NCI-H82 (cell line): Measurements from ENCODE around the gene GDPD4.

Source experiments
- DNase-seq: peaks from one replicate; lab custom pipeline; 2025; lab: John Stamatoyannopoulos, UW

Gene GDPD4

DNA sequence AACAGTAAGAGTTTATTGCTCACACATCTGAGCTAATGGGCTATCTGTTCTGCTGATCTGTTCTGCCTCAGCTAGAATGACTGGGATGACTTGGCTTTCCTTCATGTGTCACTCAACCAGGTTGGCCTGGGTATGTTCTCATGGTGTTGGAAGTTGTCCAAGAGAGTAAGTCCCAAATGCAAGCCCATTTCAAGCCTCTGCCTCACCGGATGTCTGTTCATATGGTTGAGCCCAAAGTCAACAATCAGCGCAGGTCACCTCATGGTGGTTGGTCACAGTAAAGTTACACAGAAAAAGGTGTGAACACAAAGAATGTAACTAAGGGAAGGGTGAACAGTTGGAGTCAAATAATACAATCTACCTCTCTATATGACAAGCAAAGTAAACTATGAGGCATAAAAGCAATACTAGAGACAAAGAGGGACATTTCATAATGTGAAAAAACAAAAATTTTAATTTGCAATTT lies 1.9 kb downstream of the GDPD4 start:
- no peak for DNase-seq

DNA sequence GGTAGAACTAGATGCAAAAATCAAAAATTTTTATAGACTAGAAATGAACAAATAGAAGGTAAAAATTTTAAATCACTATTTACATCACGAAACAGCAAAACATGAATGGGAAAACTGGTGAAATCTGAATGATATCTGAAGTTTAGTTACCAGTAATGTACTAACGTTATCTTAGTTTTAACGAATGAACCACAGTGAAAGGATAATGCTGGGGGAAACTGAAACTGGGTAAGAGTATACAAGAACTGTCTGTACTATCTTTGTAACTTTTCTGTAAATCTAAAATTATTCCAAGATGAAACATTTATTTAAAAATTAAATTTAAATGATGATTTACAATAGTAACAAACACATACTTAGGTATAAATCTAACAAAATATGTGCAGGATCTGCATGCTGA lies 7.4 kb downstream of the GDPD4 start:
- no peak for DNase-seq

DNA sequence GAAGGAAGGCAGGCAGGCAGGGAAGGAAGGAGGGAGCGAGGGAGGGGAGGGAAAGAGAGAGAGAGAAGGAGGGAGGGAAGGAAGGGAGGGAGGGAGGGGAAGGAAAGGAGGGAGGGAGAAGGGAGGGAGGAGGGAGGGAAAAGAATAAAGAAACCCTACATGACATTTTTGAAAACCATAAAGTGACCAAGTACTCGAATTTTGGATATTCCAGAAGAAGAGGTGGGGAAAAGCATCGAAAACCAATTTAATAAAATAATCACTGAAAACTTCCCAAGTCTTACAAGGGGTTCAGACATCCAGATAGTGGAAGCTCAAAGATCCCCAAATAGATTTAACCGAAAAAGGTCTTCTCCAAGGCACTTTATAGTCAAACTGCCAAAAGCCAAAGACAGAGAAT lies 11.7 kb downstream of the GDPD4 start:
- no peak for DNase-seq

- no peak for DNase-seq
These were observed 13.7 kb downstream of the GDPD4 start for GRCh38 chr11:77287615-77288273.

- DNase-seq = no peak
These were observed 14.3 kb downstream of the GDPD4 start for GRCh38 chr11:77287136-77287535.

- DNase-seq = no peak
These were observed 16.7 kb downstream of the GDPD4 start for GRCh38 chr11:77284476-77285468.

DNA sequence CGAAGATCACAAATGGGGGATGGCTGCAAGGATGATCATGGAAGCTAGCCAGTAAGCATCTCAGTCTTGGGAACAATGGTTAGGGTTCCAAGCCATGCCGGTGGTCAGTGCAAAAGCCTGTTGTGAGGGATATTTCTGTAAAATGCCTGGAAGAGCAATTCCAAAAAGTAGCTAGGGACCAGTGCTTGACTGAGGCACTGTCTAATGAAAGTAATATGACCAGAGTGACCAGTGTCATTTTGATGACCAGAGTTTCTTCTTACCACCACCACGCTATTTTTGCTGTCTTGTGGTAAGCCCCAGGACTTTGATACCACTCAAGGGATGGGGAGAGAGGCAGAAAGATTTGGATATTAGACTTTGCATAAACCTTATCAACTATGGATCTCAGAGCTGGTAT lies 18.4 kb downstream of the GDPD4 start:
- DNase-seq = no peak

DNA sequence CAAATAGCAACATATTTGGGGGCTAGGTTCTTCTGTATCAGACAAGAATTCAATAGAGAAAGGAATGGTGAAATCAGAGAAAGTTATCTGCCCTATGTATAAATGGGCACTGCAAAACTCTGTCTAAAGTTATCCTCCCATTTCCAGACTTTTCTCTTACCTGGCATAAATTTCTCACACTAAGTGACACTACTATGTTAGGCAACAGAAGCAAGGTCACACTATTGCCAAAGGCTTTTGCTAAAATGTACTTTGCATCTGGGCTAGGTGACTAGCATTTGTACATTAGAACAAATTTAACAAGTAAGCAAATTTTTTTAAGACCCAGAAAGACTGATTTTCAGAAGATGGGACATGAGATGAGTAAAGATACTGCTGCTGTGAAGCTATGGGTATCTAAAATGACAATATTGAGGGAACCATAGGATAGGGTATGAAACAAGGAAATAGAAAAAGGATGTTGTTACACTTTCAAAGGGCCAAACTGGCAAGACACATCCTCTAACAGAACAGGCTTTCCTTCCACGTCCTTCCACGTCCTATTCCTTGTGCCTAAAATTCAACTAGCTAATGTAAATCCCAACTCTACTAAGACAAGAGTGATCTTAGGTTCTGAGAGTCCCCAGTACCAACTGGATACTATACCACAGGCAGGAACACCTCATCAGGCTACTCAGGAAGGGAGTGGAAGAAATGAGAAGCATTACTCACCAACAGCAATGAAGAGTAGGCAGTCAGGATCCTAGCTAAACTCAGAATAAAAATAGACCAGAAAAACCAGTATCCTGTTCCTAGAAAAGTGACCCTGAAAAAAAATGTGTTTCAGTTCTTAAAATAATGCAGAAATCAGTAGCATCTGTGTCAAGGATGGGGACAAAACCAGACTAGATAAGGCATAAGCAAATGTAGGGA lies 22.6 kb downstream of the GDPD4 start:
- no peak for DNase-seq

DNA sequence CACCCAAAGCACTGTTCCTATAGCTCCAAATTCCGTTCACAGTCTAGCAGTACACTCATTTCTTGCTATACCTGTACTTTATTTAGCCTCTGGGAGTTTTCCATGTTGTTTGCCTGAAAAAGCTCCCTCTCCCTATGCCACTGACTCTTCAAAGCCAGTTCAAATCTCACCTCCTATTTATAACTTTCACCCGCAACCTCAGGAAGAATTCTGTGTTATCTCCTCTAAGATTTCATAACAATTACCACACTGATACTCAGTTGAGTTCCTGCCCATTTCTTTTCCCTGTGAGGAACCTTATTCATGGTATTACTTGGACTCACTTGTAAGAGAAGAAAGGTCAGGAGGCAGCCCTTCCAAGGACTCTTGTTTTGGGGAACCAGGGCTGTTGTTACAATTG lies 25.2 kb downstream of the GDPD4 start:
- DNase-seq = no peak

GRCh38 chr11:77270921-77271320 lies 30.6 kb downstream of the GDPD4 start:
- DNase-seq = no peak

- no peak for DNase-seq
These were observed 31.9 kb downstream of the GDPD4 start for GRCh38 chr11:77269484-77270123.

- DNase-seq = no peak
These were observed 33.5 kb downstream of the GDPD4 start for GRCh38 chr11:77267962-77268361.

GRCh38 chr11:77266766-77267165 lies 34.7 kb downstream of the GDPD4 start:
- no peak for DNase-seq

DNA sequence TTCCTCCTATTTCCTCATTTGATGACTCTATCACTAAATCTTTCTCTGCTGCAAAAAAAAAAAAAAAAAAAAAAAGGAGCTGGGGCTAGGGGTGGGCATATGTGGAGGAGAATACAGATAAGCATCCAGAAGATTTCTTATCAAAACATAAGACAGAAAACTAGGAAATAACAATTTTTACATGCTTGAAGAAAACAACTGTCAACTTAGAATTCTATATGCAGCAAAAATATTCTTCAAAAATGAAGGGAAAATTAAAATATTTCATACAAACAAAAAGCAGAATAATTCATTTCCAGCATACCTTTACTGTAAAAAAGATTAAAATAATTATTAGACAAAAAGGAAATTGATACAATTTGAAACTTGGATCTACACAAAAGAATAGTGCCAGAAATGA lies 38.7 kb downstream of the GDPD4 start:
- DNase-seq = no peak

DNA sequence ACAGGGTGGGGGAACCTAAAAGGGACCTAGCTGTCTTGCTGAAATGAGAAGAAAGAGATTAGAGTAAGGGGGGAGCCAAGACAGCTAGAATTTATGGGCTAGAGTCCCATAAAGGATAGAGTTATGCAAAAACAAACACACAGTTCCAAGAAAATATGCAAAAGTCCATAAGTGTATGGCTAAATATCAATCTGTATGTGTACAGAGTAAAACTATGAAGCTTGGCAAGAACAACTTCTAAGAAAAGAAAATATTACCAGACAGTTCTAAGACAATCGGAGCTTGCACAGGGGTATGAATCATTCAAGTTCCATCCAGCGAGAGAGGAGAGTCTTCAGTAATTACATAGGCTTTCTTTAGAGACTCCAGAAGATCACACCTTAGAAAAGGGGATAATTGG lies 41.8 kb downstream of the GDPD4 start:
- DNase-seq = no peak

- no peak for DNase-seq
These were observed 47.8 kb downstream of the GDPD4 start for GRCh38 chr11:77253690-77254089.

- DNase-seq = no peak
These were observed 48.8 kb downstream of the GDPD4 start for GRCh38 chr11:77252555-77253270.

DNA sequence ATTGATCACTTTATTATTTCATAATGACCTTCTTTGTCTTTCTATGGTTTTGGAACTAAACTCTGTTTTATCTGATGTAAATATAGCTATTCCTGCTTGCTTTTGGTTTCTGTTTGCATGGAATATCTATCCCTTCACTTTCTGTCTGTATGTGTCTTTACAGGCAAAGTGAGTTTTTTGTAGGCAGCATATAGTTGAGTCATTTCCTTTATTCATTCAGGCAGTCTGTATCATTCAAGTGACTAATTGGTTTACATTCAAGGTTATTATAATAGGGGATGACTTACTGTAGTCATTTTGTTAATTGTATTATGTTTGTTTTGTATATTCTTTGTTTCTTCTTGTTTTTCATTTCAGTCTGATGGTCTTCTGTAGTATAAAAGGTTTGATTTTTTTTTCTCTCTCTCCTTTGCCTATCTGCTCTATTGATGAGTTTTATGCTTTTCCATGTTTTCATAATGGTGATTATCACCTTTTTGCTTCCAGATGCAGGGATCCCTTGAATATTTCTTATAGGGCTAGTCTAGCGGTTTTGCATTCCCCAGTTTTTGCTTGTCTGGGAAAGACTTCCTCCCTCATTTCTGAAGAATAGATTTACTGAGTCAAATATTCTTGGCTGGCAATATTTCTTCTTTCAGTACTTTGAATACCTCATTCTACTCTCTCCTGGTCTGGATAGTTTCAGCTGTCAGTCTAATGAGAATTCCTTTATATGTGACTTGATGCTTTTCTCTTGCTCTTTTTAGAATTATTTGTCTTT lies 50.4 kb downstream of the GDPD4 start:
- no peak for DNase-seq

DNA sequence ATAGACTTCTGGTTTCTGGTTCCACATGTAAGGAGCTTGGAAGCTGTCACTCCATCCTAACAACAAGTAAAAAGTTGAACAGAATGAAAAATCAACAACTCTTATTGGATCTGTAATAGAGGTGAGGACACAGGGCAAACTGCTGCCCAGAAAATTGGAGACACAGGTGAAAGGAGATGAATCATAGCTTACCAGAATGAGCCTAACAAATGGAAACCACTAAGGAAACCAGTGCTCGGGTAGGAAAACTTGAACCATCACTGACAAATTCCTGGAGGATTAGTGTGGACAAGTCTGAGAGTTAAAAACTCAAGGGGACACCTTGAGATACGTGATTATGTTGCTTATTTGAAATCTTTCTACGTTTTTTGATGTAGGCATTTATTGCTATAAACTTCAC lies 52.1 kb downstream of the GDPD4 start:
- no peak for DNase-seq
